WTC11 (cell line): ENCODE measurements around the gene TMTC2. TPM values are rescaled to one million over a fixed set of nuclear protein-coding genes. Genes with fewer than 3 reads are reported as not detected.

ENCODE experiments used
- ATAC-seq: fragments of 200-7000 bp; cut with Tn5 transposase; 2 replicates; pipeline ENCODE4 v1.10.0; 2021; ENCODE audit warnings: mild to moderate bottlenecking, moderate library complexity
- CTCF ChIA-PET: fragments of 300-600 bp; sonication (Branson Sonifier 250); formaldehyde crosslinking; loops from one replicate; lab custom pipeline; 2021; ENCODE audit warnings: antibody characterized with exemption; lab: Charles Lee
- POLR2A ChIA-PET: fragments of 350-600 bp; sonication (Branson Sonifier 250); formaldehyde crosslinking; loops from one replicate; lab custom pipeline; 2021; ENCODE audit warnings: antibody characterized with exemption; lab: Charles Lee
- DNase-seq: peaks from one replicate; pipeline ENCODE4 v3.0.0; 2021; ENCODE audit warnings: low spot score
- H3K27ac Mint-ChIP-seq: 2 replicates; pipeline ENCODE4 v1.8.0; 2021; ENCODE audit warnings: mixed read lengths
- H3K27me3 Mint-ChIP-seq: 2 replicates; pipeline ENCODE4 v1.8.0; 2021; ENCODE audit warnings: low read depth, mild to moderate bottlenecking, moderate library complexity, mixed read lengths
- H3K36me3 Mint-ChIP-seq: 2 replicates; pipeline ENCODE4 v1.8.0; 2021; ENCODE audit warnings: mixed read lengths
- H3K4me1 Mint-ChIP-seq: 2 replicates; pipeline ENCODE4 v1.8.0; 2022; ENCODE audit warnings: mixed read lengths
- H3K4me3 Mint-ChIP-seq: 2 replicates; pipeline ENCODE4 v1.8.0; 2021; ENCODE audit warnings: mild to moderate bottlenecking, moderate library complexity, mixed read lengths
- H3K9me3 Mint-ChIP-seq: 2 replicates; pipeline ENCODE4 v1.8.0; 2021; ENCODE audit warnings: mixed read lengths
- ARID4B ChIP-seq: sonication (generic); formaldehyde crosslinking; IDR thresholded peaks from 2 replicates; pipeline ENCODE4 v1.8.0; 2023; ENCODE audit warnings: missing genetic modification reagents, mild to moderate bottlenecking, borderline replicate concordance
- ATF3 ChIP-seq: sonication (generic); formaldehyde crosslinking; conservative IDR thresholded peaks from 2 replicates; pipeline ENCODE4 v1.8.1; 2022; ENCODE audit warnings: mild to moderate bottlenecking, missing genetic modification reagents
- ATF6 ChIP-seq: sonication (generic); formaldehyde crosslinking; IDR thresholded peaks from 2 replicates; pipeline ENCODE4 v1.8.1; 2023; ENCODE audit warnings: mild to moderate bottlenecking, missing genetic modification reagents
- EMX1 ChIP-seq: fragments of 250-450 bp; sonication (Bioruptor Pico); IDR thresholded peaks from 2 replicates; pipeline ENCODE4 v1.8.0; 2021; ENCODE audit warnings: mild to moderate bottlenecking
- ESRRA ChIP-seq: sonication (generic); formaldehyde crosslinking; IDR thresholded peaks from 2 replicates; pipeline ENCODE4 v1.8.1; 2022; ENCODE audit warnings: mild to moderate bottlenecking, missing genetic modification reagents, borderline replicate concordance
- FOXK1 ChIP-seq: sonication (generic); formaldehyde crosslinking; IDR thresholded peaks from 2 replicates; pipeline ENCODE4 v1.8.0; 2022; ENCODE audit warnings: mild to moderate bottlenecking, moderate library complexity, missing genetic modification reagents
- GTF2I ChIP-seq: fragments of 250-450 bp; sonication (Bioruptor Pico); conservative IDR thresholded peaks from 2 replicates; pipeline ENCODE4 v1.4.0; 2021; ENCODE audit warnings: mild to moderate bottlenecking
- HMGA2 ChIP-seq: fragments of 250-450 bp; sonication (Bioruptor Pico); IDR thresholded peaks from 2 replicates; pipeline ENCODE4 v1.4.0; 2021; ENCODE audit warnings: mild to moderate bottlenecking, moderate library complexity
- JAZF1 ChIP-seq: fragments of 250-450 bp; sonication (Bioruptor Pico); IDR thresholded peaks from 2 replicates; pipeline ENCODE4 v1.9.0; 2021; ENCODE audit warnings: moderate library complexity, mild to moderate bottlenecking, inconsistent platforms
- MXD4 ChIP-seq: fragments of 250-450 bp; sonication (Bioruptor Pico); IDR thresholded peaks from 2 replicates; pipeline ENCODE4 v1.8.0; 2021; ENCODE audit warnings: mild to moderate bottlenecking, moderate library complexity, borderline replicate concordance
- NFE2L1 ChIP-seq: sonication (generic); formaldehyde crosslinking; IDR thresholded peaks from 2 replicates; pipeline ENCODE4 v1.8.1; 2023; ENCODE audit warnings: missing genetic modification reagents
- RELA ChIP-seq: sonication (generic); formaldehyde crosslinking; IDR thresholded peaks from 2 replicates; pipeline ENCODE4 v1.8.1; 2022; ENCODE audit warnings: missing genetic modification reagents, mild to moderate bottlenecking, borderline replicate concordance
- TEAD4 ChIP-seq: sonication (generic); formaldehyde crosslinking; IDR thresholded peaks from 2 replicates; pipeline ENCODE4 v1.8.0; 2022; ENCODE audit warnings: mild to moderate bottlenecking, missing genetic modification reagents
- ZNF423 ChIP-seq: fragments of 250-450 bp; sonication (Bioruptor Pico); IDR thresholded peaks from 2 replicates; pipeline ENCODE4 v2.1.2; 2022; ENCODE audit warnings: mild to moderate bottlenecking, moderate library complexity
- total RNA-seq: library from RNA; stranded (reverse); gene quantifications from 3 replicates; pipeline ENCODE4 v1.2.3, GENCODE V29; 2021
- TF ChIP-seq, protein P1 (sequence below): sonication (generic); formaldehyde crosslinking; IDR thresholded peaks from 2 replicates; pipeline ENCODE4 v1.8.1; 2023; ENCODE audit warnings: mild to moderate bottlenecking, missing genetic modification reagents, borderline replicate concordance
- TF ChIP-seq, protein P2 (sequence below): sonication (generic); formaldehyde crosslinking; IDR thresholded peaks from 2 replicates; pipeline ENCODE4 v1.8.1; 2022; ENCODE audit warnings: low read depth, mild to moderate bottlenecking, moderate library complexity, missing genetic modification reagents, borderline replicate concordance

TMTC2 gene
- total RNA-seq, 1 experiment from 2014 or later, result 6.4 TPM

- no peak for TF ChIP-seq ZNF423 (CRISPR knock-in tag)
These were observed 266.7 kb downstream of the TMTC2 start (continued) for GRCh38 chr12:82953397-82953796.

DNA sequence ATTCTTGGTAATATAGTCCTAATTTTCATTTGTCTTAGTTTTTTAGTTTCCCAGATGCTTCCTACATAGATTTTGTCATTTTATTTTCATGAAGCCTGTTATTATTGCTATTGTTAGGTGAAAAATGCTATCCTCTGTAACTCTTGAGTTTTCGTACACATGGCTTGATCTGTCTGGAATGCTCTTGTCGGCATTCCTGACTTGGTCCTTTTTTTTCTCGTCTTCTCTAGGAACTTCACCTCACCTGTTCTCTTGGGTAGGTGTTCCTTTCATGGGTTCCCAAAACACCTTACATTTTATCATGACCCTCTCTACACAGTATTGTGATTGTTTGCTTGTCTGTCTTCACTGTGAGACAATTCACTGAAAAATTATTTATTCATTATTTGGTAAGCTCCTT lies 267.4 kb downstream of the TMTC2 start:
- H3K27me3 Mint-ChIP-seq, result no peaks in the 10 kb centered on the region
- H3K4me1 Mint-ChIP-seq, result 0 out of 2 replicates have a peak, but pooled peaks cover 3% of the 10 kb centered on the region
- H3K27ac Mint-ChIP-seq, result no peak overlapping the region; the same call in 1 of the 2 replicates
- ChIA-PET CTCF (no interaction called here), POLR2A (no interaction called here)
- no peaks in the 10 kb centered on the region for H3K36me3 Mint-ChIP-seq
- TF ChIP-seq GTF2I (CRISPR knock-in tag) (no peak), ATF3 (CRISPR knock-in tag) (no peak), ATF6 (CRISPR knock-in tag) (no peak), TEAD4 (no peak), EMX1 (CRISPR knock-in tag) (no peak), JAZF1 (CRISPR knock-in tag) (no peak), HMGA2 (no peak)
- TF ChIP-seq, protein P1, sequence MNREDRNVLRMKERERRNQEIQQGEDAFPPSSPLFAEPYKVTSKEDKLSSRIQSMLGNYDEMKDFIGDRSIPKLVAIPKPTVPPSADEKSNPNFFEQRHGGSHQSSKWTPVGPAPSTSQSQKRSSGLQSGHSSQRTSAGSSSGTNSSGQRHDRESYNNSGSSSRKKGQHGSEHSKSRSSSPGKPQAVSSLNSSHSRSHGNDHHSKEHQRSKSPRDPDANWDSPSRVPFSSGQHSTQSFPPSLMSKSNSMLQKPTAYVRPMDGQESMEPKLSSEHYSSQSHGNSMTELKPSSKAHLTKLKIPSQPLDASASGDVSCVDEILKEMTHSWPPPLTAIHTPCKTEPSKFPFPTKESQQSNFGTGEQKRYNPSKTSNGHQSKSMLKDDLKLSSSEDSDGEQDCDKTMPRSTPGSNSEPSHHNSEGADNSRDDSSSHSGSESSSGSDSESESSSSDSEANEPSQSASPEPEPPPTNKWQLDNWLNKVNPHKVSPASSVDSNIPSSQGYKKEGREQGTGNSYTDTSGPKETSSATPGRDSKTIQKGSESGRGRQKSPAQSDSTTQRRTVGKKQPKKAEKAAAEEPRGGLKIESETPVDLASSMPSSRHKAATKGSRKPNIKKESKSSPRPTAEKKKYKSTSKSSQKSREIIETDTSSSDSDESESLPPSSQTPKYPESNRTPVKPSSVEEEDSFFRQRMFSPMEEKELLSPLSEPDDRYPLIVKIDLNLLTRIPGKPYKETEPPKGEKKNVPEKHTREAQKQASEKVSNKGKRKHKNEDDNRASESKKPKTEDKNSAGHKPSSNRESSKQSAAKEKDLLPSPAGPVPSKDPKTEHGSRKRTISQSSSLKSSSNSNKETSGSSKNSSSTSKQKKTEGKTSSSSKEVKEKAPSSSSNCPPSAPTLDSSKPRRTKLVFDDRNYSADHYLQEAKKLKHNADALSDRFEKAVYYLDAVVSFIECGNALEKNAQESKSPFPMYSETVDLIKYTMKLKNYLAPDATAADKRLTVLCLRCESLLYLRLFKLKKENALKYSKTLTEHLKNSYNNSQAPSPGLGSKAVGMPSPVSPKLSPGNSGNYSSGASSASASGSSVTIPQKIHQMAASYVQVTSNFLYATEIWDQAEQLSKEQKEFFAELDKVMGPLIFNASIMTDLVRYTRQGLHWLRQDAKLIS (CRISPR knock-in tag), result no peak
- no peak overlapping the region for H3K4me3 Mint-ChIP-seq
- DNase-seq, result no peak
- no peak for ATAC-seq
- no peaks in the 10 kb centered on the region for H3K9me3 Mint-ChIP-seq

DNA sequence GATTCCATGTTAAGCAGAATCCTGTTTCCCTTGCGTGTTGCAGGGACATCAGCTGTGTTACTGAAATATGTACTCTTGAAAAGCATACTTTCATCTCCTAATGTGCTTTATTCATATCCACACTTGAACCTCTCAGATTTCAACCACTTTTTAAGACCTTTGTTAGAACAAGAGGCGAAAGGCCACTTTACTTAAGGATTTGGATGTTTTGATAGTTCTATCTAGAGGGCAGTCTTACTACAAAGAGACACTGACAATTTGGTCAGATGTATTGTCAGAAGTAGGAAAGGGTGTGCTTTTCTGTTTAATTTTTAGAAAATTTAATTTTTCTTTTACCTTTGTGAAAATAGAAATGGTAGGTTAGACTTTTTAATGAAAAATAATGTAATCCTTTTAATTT lies 267.9 kb downstream of the TMTC2 start:
- CTCF ChIA-PET, result no interaction called here
- POLR2A ChIA-PET, result no interaction called here
- DNase-seq (no peak), ATAC-seq (no peak)
- Mint-ChIP-seq H3K27me3 (no peaks in the 10 kb centered on the region), H3K36me3 (no peaks in the 10 kb centered on the region), H3K4me3 (no peak overlapping the region), H3K27ac (no peak overlapping the region), H3K4me1 (0 out of 2 replicates have a peak, but pooled peaks cover 3% of the 10 kb centered on the region), H3K9me3 (no peaks in the 10 kb centered on the region)
- no peak for TF ChIP-seq ESRRA (CRISPR knock-in tag)
- no peak for TF ChIP-seq RELA (CRISPR knock-in tag)

DNA sequence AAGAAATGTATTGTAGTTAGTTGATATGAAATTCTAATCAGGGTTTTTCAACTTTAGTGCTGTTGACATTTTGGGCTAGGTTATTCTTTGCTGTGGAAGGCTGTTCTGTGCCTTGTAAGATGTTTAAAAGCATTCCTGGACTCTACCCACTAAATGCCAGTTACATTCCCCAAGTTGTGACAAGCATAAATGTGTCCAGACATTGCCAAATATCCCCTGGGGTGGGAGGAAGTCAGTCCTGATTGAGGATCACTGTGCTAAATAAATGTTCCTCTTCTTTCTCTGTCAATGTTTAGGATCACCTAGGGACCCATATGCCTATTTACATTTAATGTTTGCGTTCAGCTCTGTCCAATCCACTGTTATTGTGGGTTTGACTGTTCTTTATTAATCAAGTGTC lies 268.3 kb downstream of the TMTC2 start:
- H3K9me3 Mint-ChIP-seq, result no peaks in the 10 kb centered on the region

More for the DNA sequence above, 268.3 kb downstream of the TMTC2 start:
- ATAC-seq (no peak), DNase-seq (no peak)
- CTCF ChIA-PET, result no interaction called here
- Mint-ChIP-seq H3K27me3 (no peaks in the 10 kb centered on the region), H3K4me3 (no peak overlapping the region), H3K27ac (no peak overlapping the region), H3K4me1 (0 out of 2 replicates have a peak, but pooled peaks cover 3% of the 10 kb centered on the region), H3K36me3 (no peaks in the 10 kb centered on the region)
- TF ChIP-seq NFE2L1 (CRISPR knock-in tag) (no peak), MXD4 (CRISPR knock-in tag) (no peak), ARID4B (no peak), FOXK1 (no peak), RELA (CRISPR knock-in tag) (no peak)
- TF ChIP-seq, protein P2, sequence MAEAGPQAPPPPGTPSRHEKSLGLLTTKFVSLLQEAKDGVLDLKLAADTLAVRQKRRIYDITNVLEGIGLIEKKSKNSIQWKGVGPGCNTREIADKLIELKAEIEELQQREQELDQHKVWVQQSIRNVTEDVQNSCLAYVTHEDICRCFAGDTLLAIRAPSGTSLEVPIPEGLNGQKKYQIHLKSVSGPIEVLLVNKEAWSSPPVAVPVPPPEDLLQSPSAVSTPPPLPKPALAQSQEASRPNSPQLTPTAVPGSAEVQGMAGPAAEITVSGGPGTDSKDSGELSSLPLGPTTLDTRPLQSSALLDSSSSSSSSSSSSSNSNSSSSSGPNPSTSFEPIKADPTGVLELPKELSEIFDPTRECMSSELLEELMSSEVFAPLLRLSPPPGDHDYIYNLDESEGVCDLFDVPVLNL, result no peak
- POLR2A ChIA-PET, result no interaction called here
